Ovary (tissue), 3 donors: Measurements from ENCODE around the gene MRPS5.

Experiments used
- CTCF ChIP-seq, 3 donors: fragments of 450-650 bp in 2 of 3; fragments of 200-600 bp in 1 of 3; IDR thresholded peaks; one replicate each; pipeline versions ENCODE4 v1.5.1 to v1.8.0; 2016 to 2022; ENCODE audit warnings: antibody characterized with exemption in 3 of 3, mild to moderate bottlenecking in 1 of 3
- POLR2A ChIP-seq: fragments of 450-650 bp; IDR thresholded peaks from one replicate; pipeline ENCODE4 v1.6.1; 2017; ENCODE audit warnings: antibody characterized with exemption, mild to moderate bottlenecking, moderate library complexity
- donor health status: DM: no; HTN: no; CAD: no.

GRCh38 chr2:95075440-95076132 lies 46.0 kb downstream of the MRPS5 start:
- TF ChIP-seq CTCF (IDR thresholded peaks at IDR 0.05) (no peak), POLR2A (no peak)
